Upper lobe of left lung (tissue), 6 donors: ENCODE results near the gene TMEM117. TPM values are rescaled to one million over a fixed set of nuclear protein-coding genes. Genes with fewer than 3 reads are reported as not detected.

Experiments used
- ATAC-seq, 2 donors: fragments of 200-7000 bp; cut with Tn5 transposase; one replicate each; pipeline ENCODE4 v1.9.1; 2022; ENCODE audit warnings: mild to moderate bottlenecking in 2 of 2, moderate library complexity in 2 of 2; ENCODE audit not compliant: low FRiP score in 2 of 2
- DNase-seq, 2 donors: peaks; one replicate each; pipeline ENCODE4 v3.0.0-alpha.2; 2019 to 2020
- H3K27ac ChIP-seq, 4 donors: fragments of 200-600 bp; sonication (generic); one replicate each; pipeline ENCODE4 v1.5.1; 2016 to 2019
- H3K27me3 ChIP-seq, 4 donors: fragments of 200-600 bp; sonication (generic); one replicate each; pipeline ENCODE4 v1.5.1; 2017 to 2019
- H3K36me3 ChIP-seq, 4 donors: fragments of 200-600 bp; sonication (generic); one replicate each; pipeline ENCODE4 v1.5.1; 2016 to 2019
- H3K4me1 ChIP-seq, 4 donors: fragments of 200-600 bp; sonication (generic); one replicate each; pipeline ENCODE4 v1.5.1; 2018 to 2019
- H3K4me3 ChIP-seq, 4 donors: fragments of 200-600 bp; sonication (generic); one replicate each; pipeline ENCODE4 v1.5.1; 2017 to 2019; ENCODE audit warnings: mild to moderate bottlenecking in 2 of 4, moderate library complexity in 1 of 4
- H3K9me3 ChIP-seq, 4 donors: fragments of 200-600 bp; sonication (generic); one replicate each; pipeline ENCODE4 v1.5.1; 2018 to 2019
- CTCF ChIP-seq, 6 experiments: fragments of 450-650 bp in 4 of 6; fragments of 200-600 bp in 2 of 6; sonication (generic) in 2 of 6; IDR thresholded peaks; one replicate each; pipeline ENCODE4 v1.5.1; 2016 to 2019; ENCODE audit warnings: antibody characterized with exemption in 6 of 6
- EP300 ChIP-seq, 4 donors: sonication (generic); formaldehyde crosslinking; IDR thresholded peaks; one replicate each; pipeline ENCODE4 v1.5.1; 2017; ENCODE audit warnings: antibody characterized with exemption in 4 of 4, control low read depth in 2 of 4
- POLR2A ChIP-seq, 4 donors: fragments of 450-650 bp; IDR thresholded peaks; one replicate each; pipeline ENCODE4 v1.5.1; 2016 to 2017; ENCODE audit warnings: antibody characterized with exemption in 4 of 4, mild to moderate bottlenecking in 2 of 4
- POLR2AphosphoS5 ChIP-seq, 2 donors: sonication (generic); formaldehyde crosslinking; IDR thresholded peaks; one replicate each; pipeline ENCODE4 v1.5.1; 2017; ENCODE audit warnings: antibody characterized with exemption in 2 of 2
- WGBS, 2 donors: methylation state at CpG; one replicate each; pipeline ENCODE4 v1.1.5; 2017 to 2018; 5-methylcytosine and 5-hydroxymethylcytosine counted together
- total RNA-seq, 6 donors: library from RNA; depleted of rRNA in 4 of 6; stranded (reverse); fragments of >200 nt in 4 of 6; gene quantifications; one replicate each; pipeline versions ENCODE4 v1.1.0 to v1.2.1, GENCODE V29; 2016 to 2021
- donor health status: DM: no; HTN: no; CAD: no; lungs with moderate emphysema.
- donor health status: DM: no; HTN: yes; CAD: no; lungs with severe emphysema.

Gene TMEM117
- total RNA-seq, 6 donors from 2014 or later, result 2.6 to 8.4 (median 4.2) TPM

GRCh38 chr12:44358636-44359035, 522.8 kb downstream of the TMEM117 start:
- Histone ChIP-seq H3K27ac (no peak overlapping the region), H3K27me3 (no peaks in the 10 kb centered on the region), H3K36me3 (no peaks in the 10 kb centered on the region), H3K4me3 (no peak overlapping the region), H3K4me1 (no peaks in the 10 kb centered on the region), H3K9me3 (no peaks in the 10 kb centered on the region)
- 74 to 89% methylated on average over 1 of the region's 1 CpG for WGBS, 2 donors
- no peak for DNase-seq
- no peak for TF ChIP-seq EP300 (IDR thresholded peaks at IDR 0.05)
- no peak for TF ChIP-seq CTCF (IDR thresholded peaks at IDR 0.05)
- TF ChIP-seq POLR2A (IDR thresholded peaks at IDR 0.05), result no peak
- no peak for TF ChIP-seq POLR2AphosphoS5 (IDR thresholded peaks at IDR 0.05)
- ATAC-seq, result no peak

- H3K4me3 ChIP-seq, result no peak overlapping the region
- no peaks in the 10 kb centered on the region for H3K9me3 ChIP-seq
- DNase-seq (no peak), ATAC-seq (no peak)
- no peak for TF ChIP-seq POLR2A (IDR thresholded peaks at IDR 0.05)
- no peak for TF ChIP-seq EP300 (IDR thresholded peaks at IDR 0.05)
- no peak for TF ChIP-seq POLR2AphosphoS5 (IDR thresholded peaks at IDR 0.05)
- no peak for TF ChIP-seq CTCF (IDR thresholded peaks at IDR 0.05)
- no peak overlapping the region for H3K27ac ChIP-seq
- H3K36me3 ChIP-seq, result no peaks in the 10 kb centered on the region
- no peaks in the 10 kb centered on the region for H3K4me1 ChIP-seq
- 79 to 97% methylated on average over 2 of the region's 2 CpGs for WGBS, 2 donors
- no peaks in the 10 kb centered on the region for H3K27me3 ChIP-seq
Measured at GRCh38 chr12:44362947-44363346, 527.1 kb downstream of the TMEM117 start.

GRCh38 chr12:44367136-44367535, 531.3 kb downstream of the TMEM117 start:
- H3K4me3 ChIP-seq, result no peak overlapping the region
- no peak for TF ChIP-seq POLR2AphosphoS5 (IDR thresholded peaks at IDR 0.05)
- TF ChIP-seq POLR2A (IDR thresholded peaks at IDR 0.05), result no peak
- TF ChIP-seq CTCF (IDR thresholded peaks at IDR 0.05), result no peak
- no peak for TF ChIP-seq EP300 (IDR thresholded peaks at IDR 0.05)
- no peaks in the 10 kb centered on the region for H3K27me3 ChIP-seq
- no peaks in the 10 kb centered on the region for H3K36me3 ChIP-seq
- H3K4me1 ChIP-seq, result no peaks in the 10 kb centered on the region
- DNase-seq (no peak), ATAC-seq (no peak)
- no peaks in the 10 kb centered on the region for H3K9me3 ChIP-seq
- no peak overlapping the region for H3K27ac ChIP-seq
- 86% methylated on average over 1 of the region's 1 CpG for WGBS, 2 donors

DNA sequence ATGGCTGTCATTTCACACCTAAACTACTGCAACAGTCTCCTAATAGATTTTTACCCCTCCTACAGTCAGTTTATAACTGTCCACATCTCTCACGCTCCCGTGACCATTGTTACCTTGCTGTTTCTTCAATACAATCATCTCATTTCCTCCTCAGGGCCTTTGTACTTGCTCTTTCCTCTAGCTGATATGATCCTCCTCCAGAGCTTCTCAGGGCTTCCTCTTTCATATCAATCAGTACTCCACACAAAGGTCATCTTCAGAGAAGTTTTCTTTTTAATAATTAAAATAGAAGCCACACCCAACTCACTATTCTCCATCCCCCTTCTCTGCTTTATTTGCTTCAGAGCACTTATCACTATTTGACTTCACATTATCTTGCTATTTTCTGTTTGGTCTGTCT, 532.0 kb downstream of the TMEM117 start:
- no peak for TF ChIP-seq POLR2AphosphoS5 (IDR thresholded peaks at IDR 0.05)
- TF ChIP-seq CTCF (IDR thresholded peaks at IDR 0.05), result no peak
- TF ChIP-seq POLR2A (IDR thresholded peaks at IDR 0.05), result no peak
- no peak for TF ChIP-seq EP300 (IDR thresholded peaks at IDR 0.05)
- Histone ChIP-seq H3K9me3 (no peaks in the 10 kb centered on the region), H3K4me1 (no peaks in the 10 kb centered on the region), H3K27ac (no peak overlapping the region), H3K27me3 (no peaks in the 10 kb centered on the region), H3K36me3 (no peaks in the 10 kb centered on the region), H3K4me3 (no peak overlapping the region)
- 57 to 73% methylated on average over 2 of the region's 2 CpGs for WGBS, 2 donors
- DNase-seq, result no peak
- no peak for ATAC-seq

DNA sequence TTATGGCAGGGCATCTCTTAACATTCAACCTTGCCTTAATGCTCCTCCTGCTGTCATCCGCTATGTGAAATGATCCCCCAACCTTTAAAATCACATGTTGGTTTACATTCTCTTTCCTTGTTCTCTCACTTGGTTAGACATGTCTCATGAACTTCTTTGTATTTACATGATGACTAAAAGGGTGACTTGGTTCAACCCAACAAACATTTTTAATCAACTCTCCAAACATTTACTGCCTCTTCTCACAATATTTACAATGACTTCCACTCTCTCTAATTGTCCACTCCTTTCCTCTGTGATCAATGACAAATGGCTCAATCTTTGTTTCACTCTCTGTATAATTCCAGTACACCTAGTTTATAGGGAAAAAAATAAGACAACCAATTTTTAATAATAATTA, 534.1 kb downstream of the TMEM117 start:
- Histone ChIP-seq H3K4me3 (no peak overlapping the region), H3K9me3 (no peaks in the 10 kb centered on the region), H3K36me3 (no peaks in the 10 kb centered on the region), H3K27me3 (no peaks in the 10 kb centered on the region), H3K27ac (no peak overlapping the region), H3K4me1 (no peaks in the 10 kb centered on the region)
- no peak for TF ChIP-seq CTCF (IDR thresholded peaks at IDR 0.05)
- TF ChIP-seq POLR2AphosphoS5 (IDR thresholded peaks at IDR 0.05), result no peak
- TF ChIP-seq POLR2A (IDR thresholded peaks at IDR 0.05), result no peak
- TF ChIP-seq EP300 (IDR thresholded peaks at IDR 0.05), result no peak
- 96 to 100% methylated on average over 1 of the region's 1 CpG for WGBS, 2 donors
- no peak for DNase-seq
- no peak for ATAC-seq
